HG02938 (cell line): Measurements from ENCODE around the gene GOLGA8B.
A peak's percentile ranks its signal among the peaks of the same experiment; 100 is the strongest.
"Not testable (repeated sequence)": the region's sequence is repeated elsewhere in the genome, so short reads cannot be mapped to it uniquely, and the experiment has no call there.

ENCODE experiments used
- ATAC-seq: cut with Tn5 transposase; IDR thresholded peaks from one replicate; pipeline ENCODE4 v1.9.1; 2021; ENCODE audit warnings: mild to moderate bottlenecking, moderate library complexity; ENCODE audit not compliant: unreplicated experiment

GOLGA8B gene

DNA sequence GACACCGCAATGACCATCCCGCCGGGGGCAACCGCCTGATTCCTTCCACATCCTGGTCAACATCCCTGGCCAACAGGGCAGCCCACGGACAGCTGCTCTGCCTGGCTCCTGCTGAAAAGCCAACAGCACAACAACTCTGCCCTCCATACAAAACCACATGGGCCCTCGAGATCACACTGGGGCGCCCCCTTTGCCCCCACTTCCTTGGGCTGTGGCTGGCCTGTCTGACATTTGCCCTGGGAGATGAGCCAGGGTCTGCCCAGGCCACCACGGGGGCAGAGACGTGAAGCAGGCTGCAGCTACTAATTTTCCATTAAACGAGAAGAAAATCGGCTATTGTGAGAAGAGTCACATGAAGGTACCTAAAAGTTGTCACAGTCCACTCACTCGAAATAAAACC lies 16.3 kb downstream of the GOLGA8B start:
- ATAC-seq = not testable (repeated sequence)

DNA sequence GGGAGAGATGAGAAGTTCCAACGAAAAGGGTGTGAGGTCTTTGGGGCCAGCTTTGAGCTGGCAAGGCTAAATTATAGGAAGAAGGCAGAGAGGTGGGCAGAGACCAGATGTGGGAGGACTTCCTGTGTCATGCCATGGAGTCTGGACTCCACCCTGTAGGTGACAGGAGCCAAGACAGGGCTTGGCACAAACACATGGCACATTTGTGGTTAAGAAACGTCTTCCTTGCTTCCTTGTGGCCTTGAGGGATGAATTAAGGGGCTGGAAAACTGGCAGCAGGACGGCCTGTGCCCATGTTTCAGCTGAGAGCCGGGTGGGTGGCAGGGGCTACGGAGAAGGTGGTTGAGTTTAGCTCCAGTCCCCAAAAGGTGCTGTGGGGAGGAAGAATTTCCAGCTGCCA lies 18.7 kb downstream of the GOLGA8B start:
- not testable (repeated sequence) for ATAC-seq

DNA sequence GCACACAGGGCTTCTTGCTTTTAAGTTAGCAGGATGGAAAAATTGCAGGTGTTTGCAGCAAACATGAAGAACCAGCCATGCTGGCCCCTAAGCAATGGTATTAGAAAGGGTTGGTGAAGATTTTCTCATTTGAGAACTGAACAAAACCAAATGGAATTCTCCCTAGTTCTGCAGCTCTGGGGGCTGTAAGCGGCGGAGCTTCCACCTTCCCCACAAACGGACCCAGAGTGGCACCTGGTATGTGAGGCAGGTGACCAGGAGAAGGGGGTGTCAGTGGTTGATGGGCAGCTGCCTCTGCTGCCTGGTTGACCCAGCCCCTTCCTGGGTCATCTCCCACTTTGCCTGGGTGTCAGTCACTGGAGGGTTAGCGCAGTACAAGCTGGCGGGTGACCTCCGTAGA lies 22.6 kb downstream of the GOLGA8B start:
- ATAC-seq = not testable (repeated sequence)

DNA sequence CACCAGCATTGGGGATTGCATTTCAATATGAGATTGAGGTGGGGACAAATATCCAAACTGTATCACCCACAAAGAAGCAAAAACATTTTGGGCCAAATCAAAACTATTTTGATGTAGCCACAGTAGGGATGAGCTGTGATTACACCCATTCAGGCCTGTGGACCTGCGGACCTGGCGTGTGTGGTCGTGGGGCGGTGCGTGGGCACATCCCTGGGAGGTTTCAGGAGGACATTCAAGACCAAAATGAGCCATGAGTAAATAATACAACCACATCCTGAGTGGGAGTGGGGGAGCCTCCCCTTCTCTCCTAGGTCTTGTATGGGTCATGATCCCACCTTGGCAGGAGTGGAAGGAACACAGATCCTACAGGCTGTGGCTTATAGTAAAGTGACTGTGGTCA lies 23.7 kb downstream of the GOLGA8B start:
- ATAC-seq = not testable (repeated sequence)

DNA sequence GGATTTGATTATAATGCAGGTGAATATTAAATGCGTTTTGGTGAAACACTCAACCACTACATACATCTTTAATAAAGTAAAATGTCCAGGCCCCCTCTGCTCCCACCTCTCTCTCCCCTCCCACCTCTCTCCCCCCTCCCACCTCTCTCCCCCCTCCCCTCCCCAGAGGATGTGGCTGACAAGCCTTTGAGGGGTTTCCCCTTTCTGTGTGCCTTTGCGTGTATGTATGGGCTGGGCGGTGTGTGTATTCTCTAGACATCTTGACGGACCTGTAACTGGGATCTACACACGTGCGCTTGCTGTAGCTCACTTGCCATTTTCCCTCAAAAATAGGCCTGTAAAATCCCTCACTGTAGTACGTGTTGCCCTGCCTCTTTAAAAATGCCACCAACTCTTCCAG lies 28.3 kb downstream of the GOLGA8B start:
- not testable (repeated sequence) for ATAC-seq

DNA sequence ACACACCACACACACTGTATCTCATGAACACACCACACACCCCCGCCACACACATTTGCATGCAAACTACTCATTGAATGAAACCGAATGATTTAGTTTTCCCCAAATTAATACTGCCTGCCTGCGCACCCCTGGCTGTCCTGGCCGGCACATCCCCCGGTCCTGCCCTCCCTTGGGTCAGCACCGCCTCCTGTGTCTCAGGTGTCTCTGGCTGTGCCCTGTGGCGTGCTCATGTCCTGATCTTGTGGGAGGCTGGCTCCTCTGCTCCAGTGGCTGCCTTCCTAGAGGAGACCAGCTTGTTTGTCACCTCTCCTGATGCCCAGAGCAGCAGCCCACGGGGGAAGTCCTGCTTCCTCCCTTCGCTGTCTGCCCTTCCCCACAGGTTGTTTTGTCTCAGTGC lies 28.7 kb downstream of the GOLGA8B start:
- ATAC-seq = not testable (repeated sequence)

DNA sequence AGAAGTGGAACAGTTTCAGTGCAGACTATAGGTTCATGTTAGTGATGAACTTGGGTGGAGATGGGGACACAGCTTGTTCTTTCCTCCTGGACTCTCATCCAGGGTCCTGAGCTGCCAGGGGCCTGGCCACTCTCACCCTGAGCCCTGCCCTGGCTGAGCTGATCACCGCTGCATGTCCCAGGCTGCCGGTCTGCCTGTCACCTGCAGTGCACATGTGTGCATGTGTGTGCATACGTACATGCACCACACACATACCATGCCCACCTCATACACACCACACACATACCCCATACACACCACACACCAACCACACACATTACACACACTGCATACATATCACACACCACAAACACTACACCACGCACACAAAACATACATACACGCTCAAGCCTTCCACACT lies 29.3 kb downstream of the GOLGA8B start:
- not testable (repeated sequence) for ATAC-seq

DNA sequence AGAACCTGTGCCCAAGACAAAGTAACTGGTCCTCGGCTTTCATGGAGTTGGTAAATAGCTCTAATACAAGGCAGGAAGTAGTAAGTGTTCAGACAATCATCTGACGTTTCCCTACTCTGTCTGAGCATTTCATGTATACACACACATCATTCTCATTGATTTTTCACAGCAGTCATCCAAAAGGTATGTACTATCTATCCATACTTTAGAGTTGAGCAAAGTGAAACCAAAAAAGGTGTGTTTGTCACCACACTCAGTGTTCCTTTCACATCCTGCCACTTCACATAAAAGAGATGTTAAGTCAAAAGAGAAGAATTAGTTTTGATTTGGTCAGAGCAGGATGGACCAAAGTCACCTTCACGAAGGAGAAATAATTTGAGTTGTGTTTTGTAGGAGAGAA lies 33.3 kb downstream of the GOLGA8B start:
- ATAC-seq = not testable (repeated sequence)

DNA sequence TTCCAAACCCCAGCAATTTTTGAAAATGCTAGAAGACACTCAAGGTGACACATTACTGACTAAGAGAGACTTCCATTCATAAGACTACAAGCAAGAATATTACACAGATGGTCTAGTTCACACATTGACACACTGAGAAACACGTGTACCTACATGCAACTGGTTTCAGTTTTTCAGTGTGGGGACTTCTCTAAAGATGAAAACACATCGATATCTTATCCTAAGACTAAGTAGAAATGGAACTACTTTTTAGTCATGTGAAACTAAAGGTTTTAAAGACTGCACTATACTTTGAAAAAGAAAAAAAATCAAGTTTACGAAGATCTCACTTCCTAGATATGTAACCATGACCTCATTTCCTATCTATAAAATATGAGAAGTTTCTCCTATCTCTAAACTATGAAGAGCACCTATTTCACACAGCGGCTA lies 34.1 kb downstream of the GOLGA8B start:
- ATAC-seq = peak; percentile 58

DNA sequence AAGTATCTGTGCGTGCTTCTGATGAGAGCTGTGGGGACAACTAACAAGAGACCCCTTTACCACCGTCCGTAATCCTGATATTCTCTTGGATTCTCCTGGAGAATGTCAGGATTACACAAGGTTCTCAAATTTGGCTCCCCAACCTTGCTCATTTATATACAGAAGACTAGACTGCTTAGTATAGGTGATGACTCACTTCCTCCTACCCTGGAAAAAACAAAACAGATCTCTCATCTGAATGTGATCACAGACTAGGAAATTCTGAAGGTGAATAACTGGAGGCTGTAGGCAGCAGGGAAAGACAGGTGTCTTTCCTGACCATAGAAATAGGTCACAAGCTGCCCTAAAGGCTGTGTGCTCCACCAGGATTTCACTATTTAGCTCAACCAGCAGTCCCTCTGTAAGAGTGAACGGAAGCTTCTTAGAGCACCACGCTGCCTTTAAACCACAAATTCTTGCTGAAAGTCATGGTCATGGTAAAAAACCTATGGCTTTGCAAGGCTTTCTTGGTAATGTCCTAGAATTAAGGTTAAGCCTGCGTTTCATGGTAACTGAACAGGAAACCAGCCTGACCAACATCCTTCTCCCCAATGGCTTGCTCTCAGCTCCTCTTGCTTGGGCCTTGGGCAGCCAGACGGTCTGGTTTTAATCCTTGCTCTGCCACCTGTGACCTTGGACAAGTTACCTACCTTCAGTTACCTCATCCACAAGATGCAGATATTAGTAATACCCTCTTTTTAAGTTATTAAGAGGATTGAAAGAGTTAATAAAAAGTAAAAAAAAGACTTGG lies 39.4 kb downstream of the GOLGA8B start:
- ATAC-seq = not testable (repeated sequence)

DNA sequence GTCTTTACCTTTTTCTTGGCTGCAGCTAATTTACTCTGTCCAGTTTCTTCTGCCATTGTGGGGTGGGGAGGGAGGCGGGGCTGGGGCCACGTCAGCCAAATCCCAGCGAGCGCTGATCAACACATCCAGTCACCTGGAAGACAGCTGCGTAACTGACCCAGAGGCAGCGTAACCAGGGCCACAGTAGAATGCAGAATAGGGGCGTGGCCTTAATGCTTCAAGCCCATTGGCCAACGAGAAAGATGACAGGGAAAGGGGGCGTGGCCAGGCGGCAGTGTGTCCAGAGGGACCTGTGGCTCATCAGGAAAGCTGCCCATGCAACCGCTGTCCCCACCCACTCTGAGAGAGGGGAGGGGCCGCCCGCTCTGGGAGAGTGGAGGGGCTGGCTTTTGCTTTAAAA lies 47.6 kb downstream of the GOLGA8B start:
- not testable (repeated sequence) for ATAC-seq
